H9 (cell line): ENCODE measurements around the gene TMPRSS11A. TPM values are rescaled to one million over a fixed set of nuclear protein-coding genes. Genes with fewer than 3 reads are reported as not detected.

ENCODE experiments used
- DNase-seq: peaks from one replicate; pipeline ENCODE4 v3.0.0-alpha.2; 2017
- H2AFZ ChIP-seq: one replicate; pipeline ENCODE4 v1.6.1; 2013; ENCODE audit warnings: mild to moderate bottlenecking, low read length, control low read depth, moderate library complexity
- H2AK5ac ChIP-seq: 2 replicates; pipeline ENCODE4 v1.6.1; 2013; ENCODE audit warnings: low read length, control low read depth, mixed read lengths; ENCODE audit not compliant: insufficient read length
- H2BK120ac ChIP-seq: one replicate; pipeline ENCODE4 v1.6.1; 2013; ENCODE audit warnings: low read depth, mild to moderate bottlenecking, low read length, control low read depth, inconsistent platforms; ENCODE audit not compliant: poor library complexity, severe bottlenecking
- H2BK12ac ChIP-seq: 2 replicates; pipeline ENCODE4 v1.6.1; 2013; ENCODE audit warnings: low read length, control low read depth, mixed read lengths, low read depth; ENCODE audit not compliant: insufficient read length
- H2BK15ac ChIP-seq: 2 replicates; pipeline ENCODE4 v1.6.1; 2013; ENCODE audit warnings: low read depth, low read length, control low read depth
- H2BK20ac ChIP-seq: one replicate; pipeline ENCODE4 v1.6.1; 2013; ENCODE audit warnings: low read depth, mild to moderate bottlenecking, low read length, control low read depth, inconsistent platforms; ENCODE audit not compliant: poor library complexity, severe bottlenecking
- H2BK5ac ChIP-seq: 2 replicates; pipeline ENCODE4 v1.6.1; 2013; ENCODE audit warnings: low read length, control low read depth, mixed read lengths; ENCODE audit not compliant: insufficient read length
- H3K14ac ChIP-seq: 2 replicates; pipeline ENCODE4 v1.6.1; 2013; ENCODE audit warnings: low read length, control low read depth; ENCODE audit not compliant: insufficient read depth
- H3K18ac ChIP-seq: 2 replicates; pipeline ENCODE4 v1.6.1; 2013; ENCODE audit warnings: low read depth, mild to moderate bottlenecking, mixed read lengths, low read length, control low read depth; ENCODE audit not compliant: insufficient read length
- H3K23ac ChIP-seq: 2 replicates; pipeline ENCODE4 v1.6.1; 2013; ENCODE audit warnings: low read length, control low read depth, mixed read lengths, low read depth; ENCODE audit not compliant: insufficient read length
- H3K23me2 ChIP-seq: 2 replicates; pipeline ENCODE4 v1.6.1; 2013; ENCODE audit warnings: low read depth, mild to moderate bottlenecking, mixed read lengths, low read length, control low read depth; ENCODE audit not compliant: insufficient read length, poor library complexity, severe bottlenecking
- H3K27ac ChIP-seq: 2 replicates; pipeline ENCODE4 v1.5.1; 2013; ENCODE audit warnings: low read length, control low read depth, mixed read lengths, low read depth; ENCODE audit not compliant: insufficient read length
- H3K27me3 ChIP-seq: 2 replicates; pipeline ENCODE4 v1.6.1; 2013; ENCODE audit warnings: low read length, control low read depth, inconsistent platforms; ENCODE audit not compliant: insufficient read depth
- H3K4ac ChIP-seq: 2 replicates; pipeline ENCODE4 v1.6.1; 2013; ENCODE audit warnings: low read depth, mild to moderate bottlenecking, control low read depth, inconsistent platforms, low read length, moderate library complexity
- H3K4me1 ChIP-seq: 2 replicates; pipeline ENCODE4 v1.6.1; 2013; ENCODE audit warnings: low read length, control low read depth, inconsistent platforms; ENCODE audit not compliant: insufficient read depth
- H3K4me2 ChIP-seq: 2 replicates; pipeline ENCODE4 v1.6.1; 2013; ENCODE audit warnings: low read length, control low read depth, mixed read lengths; ENCODE audit not compliant: insufficient read length, insufficient read depth
- H3K56ac ChIP-seq: 2 replicates; pipeline ENCODE4 v1.6.1; 2013; ENCODE audit warnings: low read depth, mild to moderate bottlenecking, mixed read lengths, low read length, control low read depth; ENCODE audit not compliant: insufficient read length
- H3K79me1 ChIP-seq: 2 replicates; pipeline ENCODE4 v1.6.1; 2013; ENCODE audit warnings: low read depth, mild to moderate bottlenecking, moderate library complexity, low read length, control low read depth, inconsistent platforms; ENCODE audit not compliant: insufficient read depth, poor library complexity, severe bottlenecking
- H3K79me2 ChIP-seq: 2 replicates; pipeline ENCODE4 v1.6.1; 2013; ENCODE audit warnings: low read length, control low read depth, inconsistent platforms; ENCODE audit not compliant: insufficient read depth
- H3K9ac ChIP-seq: 2 replicates; pipeline ENCODE4 v1.6.1; 2013; ENCODE audit warnings: low read length, control low read depth, mixed read lengths; ENCODE audit not compliant: insufficient read length; ENCODE audit errors: extremely low read depth
- H3K9me3 ChIP-seq: one replicate; pipeline ENCODE4 v1.6.1; 2013; ENCODE audit warnings: low read depth, low read length, inconsistent platforms; ENCODE audit not compliant: control insufficient read depth
- H3T11ph ChIP-seq: one replicate; pipeline ENCODE4 v1.6.1; 2013; ENCODE audit warnings: mild to moderate bottlenecking, low read length, control low read depth, inconsistent platforms
- H4K20me1 ChIP-seq: one replicate; pipeline ENCODE4 v1.6.1; 2013; ENCODE audit not compliant: control insufficient read depth, insufficient read length, insufficient read depth
- H4K5ac ChIP-seq: 2 replicates; pipeline ENCODE4 v1.6.1; 2013; ENCODE audit warnings: low read depth, mild to moderate bottlenecking, mixed read lengths, low read length, control low read depth; ENCODE audit not compliant: insufficient read length
- H4K8ac ChIP-seq: replicated peaks from 2 replicates; pipeline ENCODE4 v1.6.1; 2013; ENCODE audit warnings: low read length, control low read depth, mixed read lengths, low read depth; ENCODE audit not compliant: insufficient read length
- H4K91ac ChIP-seq: 2 replicates; pipeline ENCODE4 v1.6.1; 2013; ENCODE audit warnings: low read depth, mild to moderate bottlenecking, moderate library complexity, mixed read lengths, low read length, control low read depth; ENCODE audit not compliant: insufficient read length
- H3K27ac Mint-ChIP-seq, 3 experiments: 2 replicates in 2 of 3; 3 replicates in 1 of 3; pipeline ENCODE4 v1.8.0; 2020 to 2021; ENCODE audit warnings: mixed read lengths in 3 of 3, mild to moderate bottlenecking in 1 of 3, moderate library complexity in 1 of 3
- H3K27me3 Mint-ChIP-seq: 2 replicates; pipeline ENCODE4 v1.8.0; 2021; ENCODE audit warnings: low read depth, mild to moderate bottlenecking, moderate library complexity, mixed read lengths
- H3K36me3 Mint-ChIP-seq, 3 experiments: 2 replicates in 2 of 3; 3 replicates in 1 of 3; pipeline ENCODE4 v1.8.0; 2020 to 2021; ENCODE audit warnings: low read depth in 3 of 3, mixed read lengths in 3 of 3; ENCODE audit not compliant: insufficient read depth in 1 of 3
- H3K4me1 Mint-ChIP-seq, 2 experiments: 2 replicates each; pipeline ENCODE4 v1.8.0; 2020; ENCODE audit warnings: mixed read lengths in 2 of 2
- H3K4me3 Mint-ChIP-seq, 2 experiments: 2 replicates in 1 of 2; 3 replicates in 1 of 2; pipeline ENCODE4 v1.8.0; 2020 to 2021; ENCODE audit warnings: mild to moderate bottlenecking in 2 of 2, mixed read lengths in 2 of 2, moderate library complexity in 1 of 2
- H3K9me3 Mint-ChIP-seq, 2 experiments: 2 replicates in 1 of 2; 3 replicates in 1 of 2; pipeline ENCODE4 v1.8.0; 2020; ENCODE audit warnings: mild to moderate bottlenecking in 2 of 2, mixed read lengths in 2 of 2, moderate library complexity in 1 of 2
- WGBS: extraction: QIAGEN DNeasy Blood & Tissue Kit; methylation state at CpG from one replicate; pipeline ENCODE4 v1.1.7; 2013; ENCODE audit warnings: missing lambda C conversion rate, low lambda C conversion rate, mixed read lengths; ENCODE audit not compliant: insufficient read length; ENCODE audit errors: extremely low coverage; 5-methylcytosine and 5-hydroxymethylcytosine counted together
- total RNA-seq: library from RNA; stranded (reverse); gene quantifications from 2 replicates; pipeline ENCODE4 v1.2.1, GENCODE V29; 2021
- TF ChIP-seq, protein P1 (sequence below): fragments of 200-600 bp; sonication (generic); conservative IDR thresholded peaks from 3 replicates; pipeline ENCODE4 v1.8.0; 2021; ENCODE audit warnings: antibody characterized with exemption, mild to moderate bottlenecking

The TMPRSS11A gene
- total RNA-seq, 1 experiment from 2014 or later, result not detected

GRCh38 chr4:67911638-67912037, 51.7 kb downstream of the TMPRSS11A start:
- no peaks in the 10 kb centered on the region for H3K9me3 ChIP-seq
- H3K9ac ChIP-seq, result no peak overlapping the region
- no peak overlapping the region for H2AFZ ChIP-seq
- no peak overlapping the region for H3K23ac ChIP-seq
- TF ChIP-seq, protein P1, sequence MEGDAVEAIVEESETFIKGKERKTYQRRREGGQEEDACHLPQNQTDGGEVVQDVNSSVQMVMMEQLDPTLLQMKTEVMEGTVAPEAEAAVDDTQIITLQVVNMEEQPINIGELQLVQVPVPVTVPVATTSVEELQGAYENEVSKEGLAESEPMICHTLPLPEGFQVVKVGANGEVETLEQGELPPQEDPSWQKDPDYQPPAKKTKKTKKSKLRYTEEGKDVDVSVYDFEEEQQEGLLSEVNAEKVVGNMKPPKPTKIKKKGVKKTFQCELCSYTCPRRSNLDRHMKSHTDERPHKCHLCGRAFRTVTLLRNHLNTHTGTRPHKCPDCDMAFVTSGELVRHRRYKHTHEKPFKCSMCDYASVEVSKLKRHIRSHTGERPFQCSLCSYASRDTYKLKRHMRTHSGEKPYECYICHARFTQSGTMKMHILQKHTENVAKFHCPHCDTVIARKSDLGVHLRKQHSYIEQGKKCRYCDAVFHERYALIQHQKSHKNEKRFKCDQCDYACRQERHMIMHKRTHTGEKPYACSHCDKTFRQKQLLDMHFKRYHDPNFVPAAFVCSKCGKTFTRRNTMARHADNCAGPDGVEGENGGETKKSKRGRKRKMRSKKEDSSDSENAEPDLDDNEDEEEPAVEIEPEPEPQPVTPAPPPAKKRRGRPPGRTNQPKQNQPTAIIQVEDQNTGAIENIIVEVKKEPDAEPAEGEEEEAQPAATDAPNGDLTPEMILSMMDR, result no peak
- no peaks in the 10 kb centered on the region for H3K4me1 ChIP-seq
- no peak overlapping the region for H3K18ac ChIP-seq
- no CpG with 5 or more reads among the region's 3 CpGs for WGBS
- H4K8ac ChIP-seq, result no peak overlapping the region
- Mint-ChIP-seq H3K27me3 (no peaks in the 10 kb centered on the region), H3K36me3 (no peaks in the 10 kb centered on the region), H3K9me3 (no peaks in the 10 kb centered on the region), H3K4me1 (no peaks in the 10 kb centered on the region), H3K27ac (no peak overlapping the region), H3K4me3 (no peak overlapping the region)
- no peak for DNase-seq
- H3K14ac ChIP-seq, result no peak overlapping the region
- H4K91ac ChIP-seq, result no peak overlapping the region
- no peak overlapping the region for H3T11ph ChIP-seq
- no peak overlapping the region for H2BK12ac ChIP-seq
- H3K4ac ChIP-seq, result no peak overlapping the region
- H3K27me3 ChIP-seq, result no peaks in the 10 kb centered on the region
- no peak overlapping the region for H2BK15ac ChIP-seq
- no peak overlapping the region for H2BK120ac ChIP-seq
- no peak overlapping the region for H3K4me2 ChIP-seq
- no peaks in the 10 kb centered on the region for H4K20me1 ChIP-seq
- no peak overlapping the region for H2BK20ac ChIP-seq
- no peak overlapping the region for H3K27ac ChIP-seq
- no peak overlapping the region for H2BK5ac ChIP-seq
- no peaks in the 10 kb centered on the region for H3K23me2 ChIP-seq
- no peak overlapping the region for H4K5ac ChIP-seq
- H3K79me2 ChIP-seq, result no peaks in the 10 kb centered on the region
- no peak overlapping the region for H3K56ac ChIP-seq
- H3K79me1 ChIP-seq, result no peaks in the 10 kb centered on the region
- no peak overlapping the region for H2AK5ac ChIP-seq
